Mesendoderm (in vitro differentiated cells): ENCODE data around the gene ACER1.
"Not testable (repeated sequence)": the region's sequence is repeated elsewhere in the genome, so short reads cannot be mapped to it uniquely, and the experiment has no call there.

Source experiments
- DNase-seq: peaks from one replicate; pipeline ENCODE4 v3.0.0; 2013
- H2AK5ac ChIP-seq: 2 replicates; pipeline ENCODE4 v1.6.1; 2013; ENCODE audit warnings: low read length, inconsistent platforms
- H2BK120ac ChIP-seq: 2 replicates; pipeline ENCODE4 v1.6.1; 2013; ENCODE audit warnings: low read depth, mild to moderate bottlenecking, low read length, moderate library complexity, mixed read lengths
- H2BK15ac ChIP-seq: replicated peaks from 2 replicates; pipeline ENCODE4 v1.6.1; 2013; ENCODE audit warnings: low read depth, mild to moderate bottlenecking, moderate library complexity
- H2BK5ac ChIP-seq: 2 replicates; pipeline ENCODE4 v1.6.1; 2013; ENCODE audit warnings: low read length, inconsistent platforms
- H3K18ac ChIP-seq: 2 replicates; pipeline ENCODE4 v1.6.1; 2013; ENCODE audit warnings: mild to moderate bottlenecking, low read length, mixed read lengths
- H3K23ac ChIP-seq: one replicate; pipeline ENCODE4 v1.6.1; 2013; ENCODE audit warnings: low read length
- H3K27ac ChIP-seq: 2 replicates; pipeline ENCODE4 v1.5.1; 2013; ENCODE audit warnings: low read depth, mild to moderate bottlenecking, inconsistent platforms, low read length, moderate library complexity
- H3K27me3 ChIP-seq: 2 replicates; pipeline ENCODE4 v1.6.1; 2013; ENCODE audit warnings: low read length, control low read depth, mild to moderate bottlenecking, inconsistent platforms; ENCODE audit not compliant: insufficient read depth, poor library complexity
- H3K36me3 ChIP-seq: 2 replicates; pipeline ENCODE4 v1.6.1; 2013; ENCODE audit warnings: low read length, inconsistent platforms; ENCODE audit not compliant: control insufficient read depth, insufficient read depth
- H3K4ac ChIP-seq: one replicate; pipeline ENCODE4 v1.6.1; 2013; ENCODE audit warnings: low read depth, mild to moderate bottlenecking, low read length, moderate library complexity
- H3K4me1 ChIP-seq: 2 replicates; pipeline ENCODE4 v1.6.1; 2013; ENCODE audit warnings: low read depth, low read length, inconsistent platforms; ENCODE audit not compliant: control insufficient read depth
- H3K4me2 ChIP-seq: 2 replicates; pipeline ENCODE4 v1.6.1; 2013; ENCODE audit warnings: low read length
- H3K4me3 ChIP-seq: 2 replicates; pipeline ENCODE4 v1.5.1; 2013; ENCODE audit warnings: mild to moderate bottlenecking, low read length
- H3K56ac ChIP-seq: one replicate; pipeline ENCODE4 v1.6.1; 2013; ENCODE audit warnings: low read length
- H3K79me1 ChIP-seq: 2 replicates; pipeline ENCODE4 v1.6.1; 2013; ENCODE audit warnings: low read length, inconsistent platforms
- H3K79me2 ChIP-seq: 2 replicates; pipeline ENCODE4 v1.6.1; 2013; ENCODE audit warnings: mild to moderate bottlenecking, low read length; ENCODE audit not compliant: control insufficient read depth, insufficient read depth
- H3K9ac ChIP-seq: 2 replicates; pipeline ENCODE4 v1.6.1; 2013; ENCODE audit warnings: low read length, inconsistent platforms
- H4K5ac ChIP-seq: one replicate; pipeline ENCODE4 v1.6.1; 2013; ENCODE audit warnings: low read length
- H4K8ac ChIP-seq: one replicate; pipeline ENCODE4 v1.6.1; 2013; ENCODE audit warnings: low read depth, mild to moderate bottlenecking, control low read depth, low read length, moderate library complexity
- WGBS: extraction: QIAGEN DNeasy Blood & Tissue Kit; methylation state at CpG from one replicate; pipeline ENCODE4 v1.1.7; 2013; ENCODE audit warnings: low lambda C conversion rate, missing lambda C conversion rate; ENCODE audit not compliant: insufficient coverage; ENCODE audit errors: extremely low coverage; 5-methylcytosine and 5-hydroxymethylcytosine counted together

Gene ACER1

GRCh38 chr19:6286676-6287075 is 46.7 kb downstream of the ACER1 start:
- Histone ChIP-seq H3K27ac (no peak overlapping the region), H4K5ac (no peak overlapping the region), H3K9ac (no peak overlapping the region), H3K4ac (no peak overlapping the region), H3K4me1 (no peaks in the 10 kb centered on the region), H3K4me2 (no peak overlapping the region), H2BK5ac (no peak overlapping the region), H3K23ac (no peak overlapping the region), H3K27me3 (no peaks in the 10 kb centered on the region), H3K56ac (no peak overlapping the region), H3K4me3 (no peak overlapping the region), H2AK5ac (no peak overlapping the region), H4K8ac (no peak overlapping the region), H2BK120ac (no peak overlapping the region), H2BK15ac (no peak overlapping the region), H3K18ac (no peak overlapping the region), H3K79me1 (no peaks in the 10 kb centered on the region), H3K79me2 (no peaks in the 10 kb centered on the region), H3K36me3 (no peaks in the 10 kb centered on the region)
- WGBS, result no CpG with 5 or more reads among the region's 4 CpGs
- no peak for DNase-seq

- H3K18ac ChIP-seq, H3K36me3 ChIP-seq, DNase-seq, H3K4me3 ChIP-seq, H3K56ac ChIP-seq, H4K5ac ChIP-seq, H3K23ac ChIP-seq, H2AK5ac ChIP-seq, H3K4me2 ChIP-seq, H3K27me3 ChIP-seq, H2BK5ac ChIP-seq, H3K27ac ChIP-seq, H3K9ac ChIP-seq, H3K4me1 ChIP-seq, H2BK120ac ChIP-seq, H3K4ac ChIP-seq, H2BK15ac ChIP-seq, H4K8ac ChIP-seq: not testable (repeated sequence)
- H3K79me2 ChIP-seq, result peaks cover 20% of the 10 kb centered on the region
- no CpG with 5 or more reads among the region's 6 CpGs for WGBS
- peaks cover 13% of the 10 kb centered on the region for H3K79me1 ChIP-seq
Observed at GRCh38 chr19:6282393-6282792, 51.0 kb downstream of the ACER1 start.

- peaks cover 7% of the 10 kb centered on the region for H3K4me1 ChIP-seq
- H4K5ac ChIP-seq, result no peak within 1 kb of the TSS
- peak within 1 kb of the TSS; percentile 98 for H3K4ac ChIP-seq
- peak within 1 kb of the TSS; percentile 80 for H3K9ac ChIP-seq
- H2BK15ac ChIP-seq, result no peak within 1 kb of the TSS
- H3K4me2 ChIP-seq, result peak within 1 kb of the TSS; percentile 61
- H3K79me2 ChIP-seq, result peaks cover 42% of the 10 kb centered on the region
- H3K56ac ChIP-seq, result peak within 1 kb of the TSS; percentile 57
- peak within 1 kb of the TSS; percentile 80 for H2BK120ac ChIP-seq
- H3K27me3 ChIP-seq, result no peaks in the 10 kb centered on the region
- no CpG with 5 or more reads among the region's 66 CpGs for WGBS
- DNase-seq, result peak; percentile 98
- peak within 1 kb of the TSS; percentile 8 for H3K27ac ChIP-seq
- H3K23ac ChIP-seq, result peak within 1 kb of the TSS; percentile 80
- H2AK5ac ChIP-seq, result no peak within 1 kb of the TSS
- peak within 1 kb of the TSS; percentile 86 for H3K4me3 ChIP-seq
- peak within 1 kb of the TSS; percentile 95 for H4K8ac ChIP-seq
- peaks cover 29% of the 10 kb centered on the region for H3K79me1 ChIP-seq
- no peak within 1 kb of the TSS for H2BK5ac ChIP-seq
- H3K36me3 ChIP-seq, result no peaks in the 10 kb centered on the region
- peak within 1 kb of the TSS; percentile 99 for H3K18ac ChIP-seq
Observed at GRCh38 chr19:6279931-6280591, 53.4 kb downstream of the ACER1 start, which contains the start of gene MLLT1. TSS of gene MLLT1 (minus strand) at chr19:6279975. CDS start at chr19:6279784, 191 bp downstream.

GRCh38 chr19:6279620-6279930 is 53.8 kb downstream of the ACER1 start:
- peak overlapping the region; percentile 98 for H3K4ac ChIP-seq
- no peak overlapping the region for H2BK15ac ChIP-seq
- H2BK5ac ChIP-seq, result no peak overlapping the region
- peaks cover 32% of the 10 kb centered on the region for H3K79me1 ChIP-seq
- H3K9ac ChIP-seq, result peak overlapping the region; percentile 80
- peaks cover 47% of the 10 kb centered on the region for H3K79me2 ChIP-seq
- H4K5ac ChIP-seq, result no peak overlapping the region
- no peaks in the 10 kb centered on the region for H3K27me3 ChIP-seq
- H3K23ac ChIP-seq, result peak overlapping the region; percentile 80
- peaks cover 7% of the 10 kb centered on the region for H3K4me1 ChIP-seq
- H4K8ac ChIP-seq, result peak overlapping the region; percentile 95
- no peaks in the 10 kb centered on the region for H3K36me3 ChIP-seq
- peak overlapping the region; percentile 57 for H3K56ac ChIP-seq
- no peak overlapping the region for H3K27ac ChIP-seq
- no CpG with 5 or more reads among the region's 59 CpGs for WGBS
- H2AK5ac ChIP-seq, result no peak overlapping the region
- H3K4me2 ChIP-seq, result no peak overlapping the region
- peak overlapping the region; percentile 99 for H3K18ac ChIP-seq
- no peak for DNase-seq
- peak overlapping the region; percentile 86 for H3K4me3 ChIP-seq
- peak overlapping the region; percentile 80 for H2BK120ac ChIP-seq

GRCh38 chr19:6278740-6279619 is 54.4 kb downstream of the ACER1 start:
- Histone ChIP-seq H3K56ac (peak overlapping the region; percentile 57), H3K36me3 (no peaks in the 10 kb centered on the region), H4K5ac (no peak overlapping the region), H2BK120ac (peak overlapping the region; percentile 80), H3K23ac (peak overlapping the region; percentile 80), H3K9ac (peak overlapping the region; percentile 80), H3K4me1 (peaks cover 7% of the 10 kb centered on the region), H3K79me1 (peaks cover 36% of the 10 kb centered on the region), H3K4me3 (peak overlapping the region; percentile 86), H3K27ac (peak overlapping the region; percentile 8), H3K4me2 (peak overlapping the region; percentile 61), H3K79me2 (peaks cover 53% of the 10 kb centered on the region), H2BK15ac (no peak overlapping the region), H2BK5ac (no peak overlapping the region), H3K4ac (peak overlapping the region; percentile 98), H3K18ac (peak overlapping the region; percentile 99), H2AK5ac (no peak overlapping the region), H4K8ac (peak overlapping the region; percentile 95), H3K27me3 (no peaks in the 10 kb centered on the region)
- WGBS, result no CpG with 5 or more reads among the region's 36 CpGs
- DNase-seq, result no peak
